IMR-90 (cell line): ENCODE data around the gene ATXN7L2. TPM values are rescaled to one million over a fixed set of nuclear protein-coding genes. Genes with fewer than 3 reads are reported as not detected.

Experiments
- ATAC-seq: fragments of 200-7000 bp; cut with Tn5 transposase; 2 replicates; pipeline ENCODE4 v1.9.1; 2020; ENCODE audit warnings: low read depth, mild to moderate bottlenecking, moderate library complexity
- BruUV-seq: library from RNA; stranded (reverse); fragments of 400-500 nt; replicated peaks from 2 replicates; lab custom pipeline; 2021; lab: Mats Ljungman, UMichigan
- CTCF ChIA-PET: fragments of 300-600 bp; formaldehyde crosslinking; extraction: SDS; loops from one replicate; lab custom pipeline; 2021; ENCODE audit warnings: antibody characterized with exemption; lab: Yijun Ruan, JAX
- POLR2A ChIA-PET: fragments of 300-600 bp; sonication (Branson Sonifier 250); formaldehyde crosslinking; loops from one replicate; lab custom pipeline; 2022; ENCODE audit warnings: antibody characterized with exemption; ENCODE audit not compliant: unreplicated experiment; lab: Charles Lee
- DNase-seq: peaks from one replicate; pipeline ENCODE4 v3.0.0; 2013
- H2AFZ ChIP-seq: replicated peaks from 2 replicates; pipeline ENCODE3; 2013; ENCODE audit warnings: low read length, mild to moderate bottlenecking; ENCODE audit not compliant: poor library complexity
- H2AK5ac ChIP-seq: 2 replicates; pipeline ENCODE4 v1.6.1; 2013; ENCODE audit warnings: low read depth, low read length, inconsistent platforms
- H2AK9ac ChIP-seq: replicated peaks from 2 replicates; pipeline ENCODE3; 2013; ENCODE audit warnings: mild to moderate bottlenecking, low read depth, low read length, moderate library complexity; ENCODE audit not compliant: poor library complexity
- H2BK120ac ChIP-seq: 2 replicates; pipeline ENCODE4 v1.6.1; 2013; ENCODE audit warnings: low read depth, low read length, inconsistent platforms
- H2BK15ac ChIP-seq: 3 replicates; pipeline ENCODE4 v1.6.1; 2013; ENCODE audit warnings: low read depth, low read length, inconsistent platforms
- H2BK20ac ChIP-seq: 2 replicates; pipeline ENCODE4 v1.6.1; 2013; ENCODE audit warnings: low read depth, mild to moderate bottlenecking, inconsistent platforms, low read length, moderate library complexity
- H2BK5ac ChIP-seq: 2 replicates; pipeline ENCODE4 v1.6.1; 2013; ENCODE audit warnings: mild to moderate bottlenecking, low read depth, low read length, inconsistent platforms; ENCODE audit not compliant: poor library complexity, severe bottlenecking
- H3K14ac ChIP-seq: replicated peaks from 2 replicates; pipeline ENCODE4 v1.6.1; 2013; ENCODE audit warnings: low read depth, low read length, inconsistent platforms
- H3K18ac ChIP-seq: 2 replicates; pipeline ENCODE4 v1.6.1; 2013; ENCODE audit warnings: low read depth, low read length, control low read depth
- H3K23ac ChIP-seq: 2 replicates; pipeline ENCODE4 v1.6.1; 2013; ENCODE audit warnings: low read depth, low read length, inconsistent platforms
- H3K27ac ChIP-seq: 2 replicates; pipeline ENCODE4 v1.5.1; 2013; ENCODE audit warnings: mild to moderate bottlenecking, control low read depth, low read length; ENCODE audit not compliant: insufficient read depth
- H3K27me3 ChIP-seq: 2 replicates; pipeline ENCODE4 v1.6.1; 2013; ENCODE audit warnings: low read length; ENCODE audit not compliant: control insufficient read depth, insufficient read depth
- H3K36me3 ChIP-seq: 2 replicates; pipeline ENCODE4 v1.6.1; 2013; ENCODE audit warnings: low read length, mixed read lengths; ENCODE audit not compliant: control insufficient read depth, insufficient read depth
- H3K4ac ChIP-seq: 2 replicates; pipeline ENCODE4 v1.6.1; 2013; ENCODE audit warnings: low read depth, low read length, inconsistent platforms
- H3K4me1 ChIP-seq: 2 replicates; pipeline ENCODE4 v1.6.1; 2013; ENCODE audit warnings: low read length, mixed read lengths; ENCODE audit not compliant: control insufficient read depth, insufficient read depth
- H3K4me2 ChIP-seq: 2 replicates; pipeline ENCODE4 v1.6.1; 2013; ENCODE audit warnings: low read depth, mild to moderate bottlenecking, control low read depth, low read length, moderate library complexity
- H3K4me3 ChIP-seq: 2 replicates; pipeline ENCODE4 v1.5.1; 2013; ENCODE audit warnings: low read depth, mild to moderate bottlenecking, control low read depth, low read length, moderate library complexity; ENCODE audit not compliant: insufficient read depth
- H3K56ac ChIP-seq: 2 replicates; pipeline ENCODE4 v1.6.1; 2013; ENCODE audit warnings: low read length, inconsistent platforms; ENCODE audit not compliant: insufficient read depth; ENCODE audit errors: extremely low read depth
- H3K79me1 ChIP-seq, 2 experiments: 2 replicates each; pipeline ENCODE4 v1.6.1; 2013; ENCODE audit warnings: low read length in 2 of 2, inconsistent platforms in 1 of 2, low read depth in 1 of 2
- H3K9ac ChIP-seq: 2 replicates; pipeline ENCODE4 v1.6.1; 2013; ENCODE audit warnings: low read depth, low read length, control low read depth
- H3K9me1 ChIP-seq: 2 replicates; pipeline ENCODE4 v1.6.1; 2013; ENCODE audit warnings: low read length, inconsistent platforms; ENCODE audit not compliant: insufficient read depth
- H3K9me3 ChIP-seq: 2 replicates; pipeline ENCODE4 v1.6.1; 2013; ENCODE audit warnings: low read length; ENCODE audit not compliant: control insufficient read depth, insufficient read depth
- H4K20me1 ChIP-seq: 2 replicates; pipeline ENCODE4 v1.6.1; 2013; ENCODE audit warnings: low read length, inconsistent platforms; ENCODE audit not compliant: insufficient read depth
- H4K5ac ChIP-seq: 2 replicates; pipeline ENCODE4 v1.6.1; 2013; ENCODE audit warnings: mild to moderate bottlenecking, low read depth, low read length, control low read depth
- H4K8ac ChIP-seq, 2 experiments: 2 replicates each; pipeline ENCODE4 v1.6.1; 2013; ENCODE audit warnings: low read depth in 2 of 2, low read length in 2 of 2, control low read depth in 1 of 2, inconsistent platforms in 1 of 2
- H4K91ac ChIP-seq: 2 replicates; pipeline ENCODE4 v1.6.1; 2013; ENCODE audit warnings: low read depth, low read length, inconsistent platforms; ENCODE audit not compliant: insufficient read depth
- MXI1 ChIP-seq: IDR thresholded peaks from 2 replicates; pipeline ENCODE4 v1.6.1; 2012; ENCODE audit warnings: low read depth, mild to moderate bottlenecking, low read length, moderate library complexity, borderline replicate concordance
- USF2 ChIP-seq: fragments of 150-350 bp; IDR thresholded peaks from 2 replicates; pipeline ENCODE4 v1.6.1; 2017; ENCODE audit warnings: mild to moderate bottlenecking, antibody characterized with exemption, low read length, low read depth
- WGBS, 2 experiments: methylation state at CpG; one replicate each; pipeline versions ENCODE4 v1.1.5 to v1.1.7; 2013; ENCODE audit warnings: missing lambda C conversion rate in 2 of 2; ENCODE audit not compliant: insufficient read length in 1 of 2; ENCODE audit errors: extremely low coverage in 2 of 2; 5-methylcytosine and 5-hydroxymethylcytosine counted together
- dilution Hi-C: fragments of 300-500 bp; cut with HindIII; formaldehyde crosslinking; loops from one replicate; pipeline ENCODE4 v1.14.3; 2018; ENCODE audit warnings: low sequenced_read_pairs; ENCODE audit not compliant: unreplicated experiment
- in situ Hi-C: fragments of 300-500 bp; cut with MboI; formaldehyde crosslinking; loops from 3 replicates; pipeline ENCODE4 v1.14.3; 2019; ENCODE audit warnings: low sequenced_read_pairs, inconsistent platforms, mixed read lengths
- intact Hi-C: fragments of 100-400 bp; cut with micrococcal nuclease; formaldehyde crosslinking; loops from 2 replicates; pipeline ENCODE4 v1.10.0; 2022
- polyA plus RNA-seq, 3 experiments: library from polyadenylated mRNA; depleted of rRNA; stranded (reverse); fragments of >200 nt; gene quantifications; 2 replicates each; pipeline ENCODE4 v1.2.3, GENCODE V29; 2012; ENCODE audit warnings: low replicate concordance in 1 of 3
- total RNA-seq: library from RNA; depleted of rRNA; stranded (reverse); fragments of >200 nt; gene quantifications from 2 replicates; pipeline ENCODE4 v1.2.3, GENCODE V29; 2012

Gene ATXN7L2
- total and polyA plus RNA-seq, 2 of the 4 experiments (the other 2 are of a cell fraction): 1.3 to 4.8 TPM

GRCh38 chr1:109466452-109467300, 17.0 kb upstream of the ATXN7L2 start, which contains the start of gene SYPL2:
TSS of gene SYPL2 (plus strand) at chr1:109466546. CDS start at chr1:109466844, 298 bp downstream.
- Histone ChIP-seq H3K9me1 (no peaks in the 10 kb centered on the region), H3K4me2 (peak within 1 kb of the TSS; percentile 55), H2BK120ac (no peak within 1 kb of the TSS), H4K5ac (no peak within 1 kb of the TSS), H3K18ac (no peak within 1 kb of the TSS), H3K27me3 (peaks cover 64% of the 10 kb centered on the region), H2AFZ (peak within 1 kb of the TSS; percentile 88), H3K9me3 (no peaks in the 10 kb centered on the region), H3K23ac (no peak within 1 kb of the TSS; the same call in 1 of the 2 replicates), H3K14ac (no peak within 1 kb of the TSS), H3K36me3 (no peaks in the 10 kb centered on the region), H3K9ac (no peak within 1 kb of the TSS), H2AK5ac (no peak within 1 kb of the TSS), H4K8ac (peak within 1 kb of the TSS in 1 of 2 experiments; percentile 21; a peak in 2 of 4 replicates), H2AK9ac (no peak within 1 kb of the TSS), H2BK5ac (no peak within 1 kb of the TSS), H4K91ac (no peak within 1 kb of the TSS), H3K4ac (no peak within 1 kb of the TSS), H2BK15ac (no peak within 1 kb of the TSS), H4K20me1 (no peaks in the 10 kb centered on the region), H3K4me3 (peak within 1 kb of the TSS; percentile 57), H3K27ac (no peak within 1 kb of the TSS), H2BK20ac (no peak within 1 kb of the TSS), H3K4me1 (no peaks in the 10 kb centered on the region), H3K79me1 (no peaks in the 10 kb centered on the region), H3K56ac (no peak within 1 kb of the TSS)
- no peak for TF ChIP-seq MXI1
- TF ChIP-seq USF2: peak; percentile 79
- in situ Hi-C loops: no loop called here
- peak; percentile 81 for ATAC-seq
- WGBS, 2 experiments: 1% methylated on average over 30 of the region's 88 CpGs; no CpG with 5 or more reads in 1 of the 2 experiments
- POLR2A ChIA-PET: no interaction called here
- CTCF ChIA-PET: interaction anchor here (0.5 kb wide), 1 partner anchor 83 kb away, joined by 4 read pairs; no protein-coding TSS in a partner anchor
- intact Hi-C loops: no loop called here
- no TSS peak for BruUV-seq
- DNase-seq: peak; percentile 12
- dilution Hi-C loops: no loop called here
